GM18508 (cell line): ENCODE results near the gene NAPG.
"Not testable (repeated sequence)": the region's sequence is repeated elsewhere in the genome, so short reads cannot be mapped to it uniquely, and the experiment has no call there.

ENCODE experiments used
- ATAC-seq: cut with Tn5 transposase; IDR thresholded peaks from one replicate; pipeline ENCODE4 v1.9.1; 2021; ENCODE audit warnings: moderate number of reproducible peaks; ENCODE audit not compliant: insufficient read depth, unreplicated experiment

NAPG gene

DNA sequence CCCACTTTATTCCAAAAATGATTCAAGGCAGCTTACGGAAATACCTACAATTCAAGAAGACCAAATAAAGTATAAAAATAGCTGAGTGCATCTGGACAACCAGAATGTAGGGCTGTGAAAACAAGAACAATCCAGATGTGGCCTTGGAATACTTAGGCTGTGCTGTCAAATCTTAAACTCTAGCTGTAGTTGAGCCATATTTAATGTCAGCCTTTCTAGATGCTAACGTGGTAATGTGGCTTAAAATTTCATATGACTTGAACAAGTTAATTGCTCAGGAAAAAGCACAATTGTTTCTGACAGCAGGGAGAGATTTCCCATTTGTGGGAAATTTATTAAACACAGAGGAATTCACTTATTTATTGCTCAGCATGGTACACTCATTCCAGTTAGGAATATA, 14.6 kb upstream of the NAPG start:
- ATAC-seq: no peak

DNA sequence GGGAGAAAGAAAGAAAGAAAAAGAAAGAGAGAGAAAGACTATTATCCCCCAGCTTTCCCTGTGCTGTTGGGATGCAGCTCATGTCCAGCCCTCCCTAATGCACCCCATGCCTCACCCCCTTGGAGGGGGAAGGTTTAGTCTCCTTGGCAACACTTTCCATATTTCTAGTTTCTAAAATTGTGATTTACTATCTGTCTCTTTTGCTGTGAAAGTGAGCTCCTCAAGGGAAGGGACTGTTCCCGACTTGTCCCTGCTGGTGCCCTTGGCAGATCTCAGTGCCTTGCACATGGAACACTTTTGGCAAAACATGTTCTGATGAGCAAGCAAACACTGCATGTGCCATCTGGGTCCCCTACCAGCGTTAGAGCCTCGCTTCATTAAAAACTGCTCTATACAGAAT, 11.7 kb upstream of the NAPG start:
- no peak for ATAC-seq

DNA sequence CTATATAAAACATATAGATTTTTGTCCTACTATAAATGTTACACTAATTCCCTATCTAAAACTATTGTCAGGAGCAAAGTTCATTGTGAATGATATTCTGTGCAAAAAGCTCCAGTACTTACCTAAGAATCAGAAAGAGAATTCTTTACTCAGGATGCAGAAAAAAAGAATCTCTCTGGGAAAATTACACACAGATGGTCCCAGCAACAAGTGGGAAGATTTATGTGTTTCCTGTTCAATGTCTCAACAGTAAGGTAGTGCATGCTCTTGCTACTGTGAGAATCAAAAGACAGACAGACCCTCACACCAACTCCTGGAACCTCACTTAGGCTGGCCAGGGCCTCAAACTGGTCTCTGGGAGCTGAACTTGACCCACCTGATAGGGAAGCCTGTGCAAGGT, 11.2 kb upstream of the NAPG start:
- no peak for ATAC-seq

DNA sequence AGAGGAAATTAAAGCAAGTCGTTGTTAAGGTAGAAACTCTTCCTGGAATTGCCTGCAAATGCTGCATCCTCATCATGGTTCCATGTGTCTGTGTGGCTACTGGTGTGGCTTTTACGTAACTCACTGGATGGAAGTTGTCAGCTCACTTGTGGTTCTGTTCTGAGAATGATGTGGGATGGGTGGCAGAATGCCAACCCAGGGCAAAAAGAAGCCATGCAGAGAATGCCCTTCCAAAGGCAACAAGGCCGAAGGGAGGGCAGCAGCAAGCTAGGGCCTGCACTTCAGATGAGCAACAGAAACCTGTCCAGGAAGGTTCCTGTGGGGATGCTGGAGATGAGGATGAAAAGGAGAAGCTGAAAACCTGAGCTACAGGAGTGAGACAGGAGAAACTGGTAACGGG, 10.4 kb upstream of the NAPG start:
- no peak for ATAC-seq

DNA sequence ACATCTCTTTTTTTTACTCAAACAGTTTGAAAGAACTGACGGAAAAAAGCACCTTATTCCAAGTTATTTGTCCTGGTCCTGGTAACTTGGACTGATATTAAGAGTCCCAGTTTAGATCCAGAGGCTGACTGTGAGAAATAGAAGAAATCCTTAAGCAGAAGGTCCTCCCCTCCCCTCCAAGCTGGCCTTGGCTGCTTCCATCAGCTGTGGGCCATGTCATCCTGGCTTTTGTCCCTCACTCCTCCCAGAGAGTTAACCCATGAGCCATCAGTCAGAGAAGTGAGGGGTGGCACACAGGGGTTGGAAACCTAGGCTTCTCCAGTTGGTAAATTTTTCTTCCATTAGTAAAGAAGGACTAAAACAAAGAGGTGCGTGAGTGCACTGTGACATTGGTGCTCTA, 9.7 kb upstream of the NAPG start:
- ATAC-seq: no peak

DNA sequence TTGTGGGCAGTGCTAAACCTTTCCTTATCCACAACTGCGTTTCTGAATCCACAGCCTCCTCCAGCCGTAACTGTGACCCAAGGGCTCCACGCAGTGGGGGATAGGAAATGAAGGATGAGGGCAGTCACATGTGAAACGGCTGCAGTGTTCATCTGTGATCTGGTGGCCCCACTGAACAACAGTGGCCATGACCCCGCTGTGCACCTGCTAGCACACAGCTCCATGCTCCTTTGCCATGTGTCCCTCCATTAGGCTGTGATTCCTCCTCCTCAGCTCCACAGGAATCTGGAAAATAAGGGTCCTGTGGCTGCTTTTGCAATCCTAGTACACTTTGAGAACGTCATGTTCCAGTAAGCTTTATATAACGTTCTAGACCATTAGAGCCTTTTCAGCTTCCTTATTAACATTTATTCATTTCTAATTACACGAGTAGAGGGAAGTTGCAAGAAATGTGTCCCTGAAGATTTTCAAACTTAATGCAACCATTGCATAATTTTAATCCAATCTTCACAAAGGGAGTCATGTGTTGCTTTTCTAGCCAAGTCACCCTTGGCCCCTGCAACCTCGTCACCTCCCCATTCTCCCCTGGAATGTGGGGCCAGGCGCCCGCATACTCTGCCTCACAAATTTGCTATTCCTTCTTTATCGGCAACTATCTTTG, 7.1 kb upstream of the NAPG start:
- no peak for ATAC-seq

DNA sequence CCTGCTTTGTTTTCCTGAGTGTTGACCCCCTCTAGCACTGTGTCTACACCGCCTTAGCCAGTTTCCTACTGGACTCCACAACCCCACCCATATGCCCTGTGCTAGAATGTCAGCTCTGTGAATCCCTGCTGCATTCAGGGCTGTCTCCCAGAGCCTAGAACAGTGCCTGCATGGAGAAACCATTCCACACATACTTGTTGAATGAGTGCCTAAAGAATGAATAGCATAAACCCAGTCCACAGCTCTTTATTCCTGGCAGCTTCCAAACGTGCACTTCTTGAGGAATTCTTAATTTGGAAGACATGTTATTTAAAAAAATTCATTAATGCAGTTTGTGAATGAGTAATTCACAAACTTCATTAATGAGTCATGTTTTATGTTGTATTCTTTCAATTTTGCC, 6.5 kb upstream of the NAPG start:
- ATAC-seq: no peak

DNA sequence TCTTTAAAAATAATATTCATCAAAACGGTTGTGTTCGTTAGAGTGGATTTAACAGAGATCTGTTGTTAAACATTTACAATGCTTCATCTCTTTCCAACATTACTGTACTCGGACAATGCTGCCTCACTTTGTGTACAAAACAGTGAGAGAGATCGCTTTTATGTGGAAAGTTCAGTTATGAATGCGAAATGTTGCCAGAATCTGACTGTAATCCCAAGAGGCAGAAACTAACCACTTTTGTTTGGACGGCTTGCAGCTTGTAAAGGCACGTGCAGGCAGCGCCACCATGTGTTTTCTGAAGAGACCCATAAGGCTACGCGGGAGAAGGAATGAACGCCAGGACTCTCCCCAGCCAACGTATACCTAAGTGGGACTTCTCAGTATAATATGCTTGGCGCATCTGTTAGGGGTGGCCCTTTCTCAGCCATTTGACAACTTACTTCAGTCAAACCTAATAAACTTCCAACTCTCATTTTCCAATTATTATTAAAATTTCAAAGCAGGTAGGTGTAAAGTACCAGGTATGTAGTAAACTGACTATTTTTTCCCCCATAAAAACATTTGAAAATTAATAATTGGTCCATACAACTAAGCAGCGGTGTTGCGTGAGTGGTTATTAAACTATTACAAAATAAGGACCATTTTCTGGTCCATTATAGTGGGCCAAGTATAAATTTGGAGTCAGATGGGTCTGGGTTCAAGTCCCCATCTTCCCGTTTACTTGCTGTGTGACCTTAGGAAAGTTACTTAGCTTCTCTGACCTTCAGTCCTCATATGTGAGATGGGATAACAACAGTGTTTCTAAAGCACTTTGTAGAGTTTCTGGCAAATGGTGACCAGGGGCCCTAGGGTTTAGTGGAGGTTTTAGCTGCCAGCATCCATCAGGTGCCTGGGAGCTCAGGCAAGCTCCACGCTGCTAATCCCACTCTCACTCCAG, 5.6 kb upstream of the NAPG start:
- no peak for ATAC-seq

DNA sequence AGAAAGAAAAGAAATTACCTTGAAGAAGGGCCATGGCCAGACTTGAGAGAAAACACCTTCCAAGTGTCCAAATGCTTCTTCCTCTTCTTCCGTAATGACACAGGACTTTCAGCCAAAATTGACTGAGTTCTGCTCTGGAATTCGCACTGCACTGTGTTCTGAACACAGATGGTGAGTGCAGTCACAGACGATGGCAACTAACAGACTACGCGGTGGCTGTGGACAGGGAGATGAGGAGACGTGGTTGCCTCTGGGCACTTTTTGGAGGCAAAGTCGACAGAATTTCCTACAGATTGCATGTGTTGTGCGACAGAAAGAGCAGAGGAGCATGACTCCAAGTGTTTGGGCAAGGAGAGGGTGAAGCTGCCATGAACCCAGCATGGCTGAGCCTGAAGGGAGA, 4.3 kb upstream of the NAPG start:
- ATAC-seq: no peak

DNA sequence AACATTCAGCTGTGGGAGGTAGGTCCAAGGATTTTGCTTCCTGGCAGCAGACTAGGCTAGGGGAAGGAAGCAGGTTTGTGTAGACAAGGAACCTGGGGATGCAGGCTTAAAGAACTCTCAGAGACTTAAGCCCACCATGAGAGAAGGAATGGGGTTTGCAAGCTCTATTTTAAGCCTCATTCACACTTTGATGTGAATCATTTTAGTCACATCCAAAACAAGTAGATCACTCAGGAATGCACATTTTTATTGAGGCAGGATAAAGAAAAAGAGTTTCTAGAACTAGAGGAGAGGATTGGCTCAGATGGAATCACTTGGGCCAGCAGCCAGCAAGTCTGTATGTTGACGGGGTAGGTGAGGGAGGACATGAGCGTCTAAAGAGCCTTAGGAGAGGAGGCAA, 3.3 kb upstream of the NAPG start:
- no peak for ATAC-seq

DNA sequence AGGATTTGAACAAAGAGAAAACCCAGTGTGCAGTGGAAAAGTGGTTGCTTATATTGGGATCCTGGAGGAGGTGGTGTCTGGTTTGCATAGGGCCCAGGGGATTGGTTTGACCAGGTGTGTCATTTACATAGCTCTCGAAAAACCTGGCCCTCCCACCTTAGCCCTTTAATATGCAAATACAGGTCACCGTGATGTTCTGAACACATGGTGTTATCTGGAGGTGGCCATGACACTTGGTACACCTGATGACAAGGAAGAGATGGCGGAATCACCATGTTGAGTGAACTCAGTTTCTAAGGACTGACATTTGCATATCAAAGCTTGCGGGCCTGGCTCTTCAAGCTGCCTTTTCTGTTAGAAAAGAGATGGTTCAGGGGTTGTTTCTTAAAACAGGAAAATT, 2.3 kb upstream of the NAPG start:
- no peak for ATAC-seq

DNA sequence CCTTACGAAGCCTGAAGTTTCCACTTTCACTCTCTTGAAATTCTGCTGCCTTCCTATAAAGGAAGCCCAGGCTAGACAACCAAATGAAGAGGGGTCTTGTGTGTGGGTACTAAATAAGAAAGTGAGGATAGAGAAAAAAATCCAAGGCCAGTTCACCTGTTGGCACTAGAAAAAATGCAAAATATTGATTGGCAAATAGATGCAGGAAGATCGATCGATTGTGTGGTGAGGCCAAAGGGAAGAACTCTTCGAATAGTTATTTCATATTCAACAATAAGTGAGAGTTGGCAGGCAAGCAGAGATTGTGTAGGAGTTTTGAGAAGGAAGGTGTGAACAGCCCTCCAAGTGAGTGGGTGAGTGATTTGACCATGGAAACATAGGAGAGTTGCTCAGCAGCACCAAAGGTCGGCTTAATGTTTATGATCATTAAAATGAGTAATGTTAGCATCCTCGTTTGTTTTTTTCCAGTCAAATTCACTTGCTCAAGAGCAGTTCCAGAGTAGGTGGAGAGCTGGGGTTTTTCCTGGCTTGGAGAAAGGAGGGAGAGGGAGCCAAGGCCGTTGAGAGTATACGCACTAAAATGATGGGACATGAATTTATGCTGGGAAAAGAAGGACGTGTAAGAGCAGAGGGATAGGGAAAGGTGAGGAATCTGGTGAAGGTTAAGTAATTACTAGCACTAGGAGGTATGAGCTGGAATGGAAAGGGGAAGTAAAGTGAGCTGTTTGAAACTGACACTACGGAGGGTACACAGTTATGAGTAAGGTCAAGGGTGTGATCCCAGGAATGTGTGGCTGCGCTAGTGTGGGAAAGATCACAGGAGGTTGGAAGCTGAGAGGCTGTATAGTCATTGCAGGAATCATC, 1.1 kb upstream of the NAPG start:
- no peak for ATAC-seq

DNA sequence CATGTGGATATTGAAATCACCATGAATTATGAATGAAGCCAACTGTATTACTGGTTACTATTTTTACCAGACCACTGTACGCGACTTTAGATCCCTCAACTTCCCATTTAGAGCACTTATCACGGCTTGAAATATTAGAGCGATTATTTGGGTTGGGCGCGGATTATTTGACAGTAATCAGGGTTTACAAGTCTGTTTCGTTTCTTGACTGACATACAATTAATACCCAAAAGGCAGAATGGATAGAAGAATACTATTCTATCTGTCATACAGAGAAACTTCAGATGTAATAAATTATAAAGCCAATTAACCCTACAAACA, 496 bp upstream of the NAPG start:
- no peak for ATAC-seq

DNA sequence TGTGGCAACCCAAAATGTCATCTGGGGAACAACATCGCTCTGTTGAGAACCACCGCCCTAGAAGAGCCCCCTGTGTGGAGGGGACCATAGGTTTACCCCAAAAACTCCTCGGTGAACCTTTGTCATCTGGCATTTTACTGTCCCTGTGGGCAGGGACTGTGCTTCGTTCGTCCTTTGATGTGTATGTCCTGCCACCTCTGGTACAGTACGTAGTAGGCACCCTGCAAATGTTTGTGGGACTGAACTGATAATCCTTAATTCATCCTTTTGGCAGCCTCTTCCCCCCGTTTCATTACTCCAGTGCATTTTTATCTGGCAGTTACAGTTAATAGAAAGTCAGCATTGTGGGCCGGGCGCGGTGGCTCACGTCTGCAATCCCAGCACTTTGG, 728 bp downstream of the NAPG start:
- ATAC-seq: no peak

DNA sequence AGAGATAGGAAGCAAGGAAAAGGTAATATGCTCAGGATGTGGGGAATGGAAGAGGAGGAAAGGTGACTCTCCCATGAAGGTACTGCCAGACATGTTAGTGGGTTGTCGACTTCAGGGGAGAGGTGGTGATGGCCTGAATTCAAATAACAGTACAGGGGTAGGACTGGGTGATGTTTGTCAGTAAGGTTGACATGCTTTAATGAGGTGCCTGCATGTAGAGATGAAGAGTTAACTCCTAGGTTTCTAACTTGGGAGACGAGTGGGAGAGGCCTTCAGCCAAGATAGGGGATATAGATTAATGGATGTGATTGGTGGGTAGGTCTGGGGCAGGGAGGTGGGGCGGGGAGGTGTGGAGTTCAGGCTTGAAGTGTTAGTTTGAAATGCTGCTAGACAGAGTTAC, 2.6 kb downstream of the NAPG start:
- ATAC-seq: no peak

DNA sequence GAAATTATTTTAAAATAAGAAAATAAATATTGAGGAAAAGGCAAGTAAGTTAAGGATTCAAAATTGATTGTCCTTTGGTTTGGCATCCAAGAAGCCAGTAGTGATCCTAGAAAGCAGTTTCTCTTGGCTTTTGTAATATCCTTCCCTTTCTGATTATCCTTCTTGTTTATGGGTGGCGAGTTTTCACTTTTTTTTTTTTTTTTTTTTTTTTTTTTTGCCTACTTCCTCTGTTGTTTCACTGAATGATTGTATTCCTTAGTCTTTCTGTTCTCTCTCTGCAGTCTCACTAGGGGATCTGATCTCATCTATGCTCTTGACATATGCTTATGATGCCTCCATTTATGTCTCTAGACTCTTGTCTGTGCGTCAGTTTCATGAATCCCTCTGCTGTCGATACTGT, 4.2 kb downstream of the NAPG start:
- ATAC-seq: no peak

DNA sequence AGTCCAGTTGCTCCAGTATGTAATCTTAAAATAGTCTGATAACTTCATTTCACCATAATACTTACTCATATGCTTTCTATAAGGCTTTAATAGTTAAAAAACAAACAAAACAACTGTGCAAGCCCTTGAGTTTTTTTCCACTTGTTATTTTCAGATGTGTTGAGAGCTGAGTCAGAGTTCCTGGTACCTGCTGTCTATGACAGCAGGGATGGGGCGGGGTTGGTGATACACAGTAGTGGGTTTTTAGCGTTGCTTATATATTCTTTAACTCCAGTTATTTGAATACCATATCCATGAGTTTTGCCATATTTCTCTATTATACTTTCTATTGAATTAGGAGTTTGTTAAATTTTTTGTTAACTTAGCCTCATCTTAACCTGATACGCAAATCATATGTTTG, 5.0 kb downstream of the NAPG start:
- no peak for ATAC-seq

DNA sequence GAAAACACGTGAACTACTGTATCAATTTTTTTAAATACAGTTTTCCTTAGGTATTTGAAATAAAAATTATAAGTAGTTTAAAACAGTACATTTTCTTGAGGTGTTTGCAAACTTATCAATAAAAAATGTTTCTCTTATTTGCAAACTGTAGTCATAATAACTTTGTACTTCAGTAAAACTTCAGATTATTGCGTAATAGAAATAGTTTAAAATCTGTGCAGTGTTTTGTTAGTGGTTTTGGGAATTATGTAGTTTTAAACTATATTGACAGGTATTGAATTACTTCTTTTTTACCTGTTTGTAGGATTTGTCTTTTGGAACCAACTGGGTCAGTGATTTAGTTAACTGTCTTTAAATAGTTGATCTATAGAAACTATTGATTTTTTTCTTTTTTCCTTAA, 7.3 kb downstream of the NAPG start:
- no peak for ATAC-seq

DNA sequence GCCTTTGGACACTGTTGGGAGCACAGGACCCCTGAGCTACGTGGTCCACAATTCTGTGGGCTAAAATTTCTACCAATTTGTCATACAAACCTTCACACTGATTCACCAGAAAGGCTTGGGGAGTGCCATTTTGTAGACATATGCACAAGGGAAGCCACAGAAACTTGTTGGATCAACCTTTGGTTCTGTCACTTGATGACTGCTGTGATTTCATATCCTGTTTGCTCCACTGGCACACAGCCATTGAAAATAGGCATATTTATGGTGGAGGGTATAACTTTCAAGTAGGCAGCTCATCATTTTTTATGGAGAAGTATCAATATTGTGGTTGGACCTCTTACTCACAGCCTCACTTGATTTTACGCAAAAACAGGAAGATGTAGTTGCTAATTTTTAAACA, 10.5 kb downstream of the NAPG start:
- ATAC-seq: no peak

DNA sequence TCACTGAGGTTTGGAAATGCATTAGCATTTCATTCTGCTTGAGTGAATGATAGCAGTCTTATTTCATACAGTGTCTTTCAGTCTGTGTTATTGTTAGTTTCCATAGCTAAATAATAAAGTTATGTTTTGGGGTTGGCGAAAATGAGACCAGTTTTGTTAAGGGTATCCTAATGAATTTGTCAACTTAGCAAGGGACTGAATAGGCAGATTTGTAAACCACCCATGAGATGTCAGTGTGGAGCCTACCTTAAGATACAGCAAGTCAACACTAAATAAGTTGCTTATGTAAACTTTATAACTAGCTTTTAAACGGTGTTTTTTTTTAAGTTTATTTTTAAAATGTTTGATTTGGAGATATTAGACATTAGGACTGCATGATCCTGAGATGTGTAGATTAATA, 11.9 kb downstream of the NAPG start:
- ATAC-seq: no peak

DNA sequence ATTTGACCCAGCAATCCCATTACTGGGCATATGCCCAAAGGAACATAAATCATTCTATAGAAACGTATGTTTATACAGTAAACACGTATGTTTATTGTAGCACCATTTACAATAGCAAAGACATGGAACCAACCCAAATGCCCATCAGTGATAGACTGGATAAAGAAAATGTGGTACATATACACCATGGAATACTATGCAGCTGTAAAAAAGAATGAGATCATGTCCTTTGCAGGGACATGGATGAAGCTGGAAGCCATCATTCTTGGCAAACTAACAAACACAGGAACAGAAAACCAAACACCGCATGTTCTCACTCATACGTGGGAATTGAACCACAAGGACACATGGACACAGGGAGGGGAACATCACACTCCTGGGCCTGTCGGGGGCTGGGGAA, 13.3 kb downstream of the NAPG start:
- not testable (repeated sequence) for ATAC-seq
